Measurements from ENCODE around the gene C12orf43. TPM values are rescaled to one million over a fixed set of nuclear protein-coding genes. Genes with fewer than 3 reads are reported as not detected.
A peak's percentile ranks its signal among the peaks of the same experiment; 100 is the strongest.
"Not testable (repeated sequence)": the region's sequence is repeated elsewhere in the genome, so short reads cannot be mapped to it uniquely, and the experiment has no call there.

The C12orf43 gene
- total RNA-seq: 16.5 and 19.9 TPM in 2 replicates

- TF ChIP-seq CTCF (IDR thresholded peaks at IDR 0.05; ENCODE audit: insufficient read depth, low read length, poor library complexity, severe bottlenecking): no peak
- Histone ChIP-seq H3K4me3 (ENCODE audit: low read depth, low read length) (peak within 1 kb of the TSS; percentile 63), H3K36me3 (ENCODE audit: control insufficient read depth, insufficient read depth, low read length) (no peaks in the 10 kb centered on the region), H3K27me3 (ENCODE audit: control insufficient read depth, insufficient read depth, low read length) (no peaks in the 10 kb centered on the region)
- peak; percentile 68 for DNase-seq (ENCODE audit: low read depth)
Measured at GRCh38 chr12:121015825-121016766, at the start of gene C12orf43. TSS of gene C12orf43 (minus strand) at chr12:121016487. CDS start at chr12:121016474, 13 bp downstream.

- peaks cover 2% of the 10 kb centered on the region for H3K27me3 ChIP-seq (ENCODE audit: control insufficient read depth, insufficient read depth, low read length)
- no peak overlapping the region for H3K4me3 ChIP-seq (ENCODE audit: low read depth, low read length)
- H3K36me3 ChIP-seq (ENCODE audit: control insufficient read depth, insufficient read depth, low read length): no peaks in the 10 kb centered on the region
- DNase-seq (ENCODE audit: low read depth): no peak
- no peak for TF ChIP-seq CTCF (IDR thresholded peaks at IDR 0.05; ENCODE audit: insufficient read depth, low read length, poor library complexity, severe bottlenecking)
Measured at GRCh38 chr12:121065345-121065744, 49.1 kb upstream of the C12orf43 start.

- not testable (repeated sequence) for DNase-seq (ENCODE audit: low read depth); H3K27me3 ChIP-seq (ENCODE audit: control insufficient read depth, insufficient read depth, low read length); H3K4me3 ChIP-seq (ENCODE audit: low read depth, low read length); H3K36me3 ChIP-seq (ENCODE audit: control insufficient read depth, insufficient read depth, low read length)
Measured at GRCh38 chr12:121064586-121064985, 48.3 kb upstream of the C12orf43 start.

- Histone ChIP-seq H3K4me3 (ENCODE audit: low read depth, low read length) (no peak overlapping the region), H3K27me3 (ENCODE audit: control insufficient read depth, insufficient read depth, low read length) (peaks cover 2% of the 10 kb centered on the region), H3K36me3 (ENCODE audit: control insufficient read depth, insufficient read depth, low read length) (no peaks in the 10 kb centered on the region)
- TF ChIP-seq CTCF (IDR thresholded peaks at IDR 0.05; ENCODE audit: insufficient read depth, low read length, poor library complexity, severe bottlenecking): no peak
- no peak for DNase-seq (ENCODE audit: low read depth)
Measured at GRCh38 chr12:121064116-121064515, 47.8 kb upstream of the C12orf43 start.

GRCh38 chr12:121062391-121063045 lies 46.2 kb upstream of the C12orf43 start:
- no peaks in the 10 kb centered on the region for H3K36me3 ChIP-seq (ENCODE audit: control insufficient read depth, insufficient read depth, low read length)
- DNase-seq (ENCODE audit: low read depth): no peak
- no peak overlapping the region for H3K4me3 ChIP-seq (ENCODE audit: low read depth, low read length)
- no peak for TF ChIP-seq CTCF (IDR thresholded peaks at IDR 0.05; ENCODE audit: insufficient read depth, low read length, poor library complexity, severe bottlenecking)
- H3K27me3 ChIP-seq (ENCODE audit: control insufficient read depth, insufficient read depth, low read length): peaks cover 2% of the 10 kb centered on the region

- no peak for DNase-seq (ENCODE audit: low read depth)
- H3K4me3 ChIP-seq (ENCODE audit: low read depth, low read length): no peak overlapping the region
- H3K27me3 ChIP-seq (ENCODE audit: control insufficient read depth, insufficient read depth, low read length): peaks cover 2% of the 10 kb centered on the region
- H3K36me3 ChIP-seq (ENCODE audit: control insufficient read depth, insufficient read depth, low read length): no peaks in the 10 kb centered on the region
- peak; percentile 27 for TF ChIP-seq CTCF (IDR thresholded peaks at IDR 0.05; ENCODE audit: insufficient read depth, low read length, poor library complexity, severe bottlenecking)
Measured at GRCh38 chr12:121061831-121062230, 45.5 kb upstream of the C12orf43 start.
